Measurements from ENCODE around the gene HVCN1.

Gene HVCN1

DNA sequence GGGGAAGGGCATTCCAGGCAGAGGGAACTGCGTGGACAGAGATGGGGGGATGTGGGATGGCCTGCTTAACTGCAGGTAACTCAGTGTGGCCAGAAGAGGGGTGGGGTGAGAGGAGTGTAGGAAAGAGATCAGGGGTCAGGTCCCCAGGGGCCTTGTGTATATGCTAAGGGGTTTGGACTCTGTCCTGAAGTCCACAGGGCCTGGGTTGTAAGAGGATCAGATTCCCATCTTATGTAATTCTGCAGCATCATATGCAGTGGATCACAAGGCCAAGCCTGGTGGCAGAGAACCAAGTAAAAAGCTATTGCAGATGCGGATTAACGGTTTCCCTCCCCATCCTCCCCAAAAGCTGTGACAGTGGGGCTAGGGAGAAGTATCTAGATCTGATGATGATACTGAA is 66.3 kb downstream of the HVCN1 start:
- DNase-seq (ENCODE audit: extremely low read depth, low read depth) = no peak
- TF ChIP-seq, protein P1, sequence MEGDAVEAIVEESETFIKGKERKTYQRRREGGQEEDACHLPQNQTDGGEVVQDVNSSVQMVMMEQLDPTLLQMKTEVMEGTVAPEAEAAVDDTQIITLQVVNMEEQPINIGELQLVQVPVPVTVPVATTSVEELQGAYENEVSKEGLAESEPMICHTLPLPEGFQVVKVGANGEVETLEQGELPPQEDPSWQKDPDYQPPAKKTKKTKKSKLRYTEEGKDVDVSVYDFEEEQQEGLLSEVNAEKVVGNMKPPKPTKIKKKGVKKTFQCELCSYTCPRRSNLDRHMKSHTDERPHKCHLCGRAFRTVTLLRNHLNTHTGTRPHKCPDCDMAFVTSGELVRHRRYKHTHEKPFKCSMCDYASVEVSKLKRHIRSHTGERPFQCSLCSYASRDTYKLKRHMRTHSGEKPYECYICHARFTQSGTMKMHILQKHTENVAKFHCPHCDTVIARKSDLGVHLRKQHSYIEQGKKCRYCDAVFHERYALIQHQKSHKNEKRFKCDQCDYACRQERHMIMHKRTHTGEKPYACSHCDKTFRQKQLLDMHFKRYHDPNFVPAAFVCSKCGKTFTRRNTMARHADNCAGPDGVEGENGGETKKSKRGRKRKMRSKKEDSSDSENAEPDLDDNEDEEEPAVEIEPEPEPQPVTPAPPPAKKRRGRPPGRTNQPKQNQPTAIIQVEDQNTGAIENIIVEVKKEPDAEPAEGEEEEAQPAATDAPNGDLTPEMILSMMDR (IDR thresholded peaks at IDR 0.05; ENCODE audit: low read depth, low read length, missing control alignments) = no peak
- no peak overlapping the region for H3K4me3 ChIP-seq (replicated peaks; ENCODE audit: low read depth, low read length)

DNA sequence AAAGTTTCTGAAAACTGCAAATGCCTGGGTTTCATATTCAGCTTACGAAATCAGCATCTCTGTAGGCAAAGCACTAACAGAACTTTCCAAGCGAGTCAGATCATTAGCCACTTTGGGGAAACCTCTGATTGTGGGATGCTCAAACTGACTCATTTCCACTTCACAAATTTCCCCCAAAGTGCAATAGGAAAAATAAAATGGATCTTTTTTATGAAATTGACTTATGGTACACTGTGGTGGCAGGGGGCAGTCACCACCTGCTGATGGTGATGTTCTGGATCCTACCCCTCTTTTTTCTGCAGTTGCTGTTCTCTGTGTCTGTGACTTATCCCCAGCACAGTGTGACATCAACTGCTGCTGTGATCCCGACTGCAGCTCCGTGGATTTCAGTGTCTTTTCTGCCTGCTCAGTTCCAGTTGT is 69.4 kb downstream of the HVCN1 start:
- no peak overlapping the region for H3K4me3 ChIP-seq (replicated peaks; ENCODE audit: low read depth, low read length)
- TF ChIP-seq, protein P1 (IDR thresholded peaks at IDR 0.05; ENCODE audit: low read depth, low read length, missing control alignments) = peak; percentile 3

DNA sequence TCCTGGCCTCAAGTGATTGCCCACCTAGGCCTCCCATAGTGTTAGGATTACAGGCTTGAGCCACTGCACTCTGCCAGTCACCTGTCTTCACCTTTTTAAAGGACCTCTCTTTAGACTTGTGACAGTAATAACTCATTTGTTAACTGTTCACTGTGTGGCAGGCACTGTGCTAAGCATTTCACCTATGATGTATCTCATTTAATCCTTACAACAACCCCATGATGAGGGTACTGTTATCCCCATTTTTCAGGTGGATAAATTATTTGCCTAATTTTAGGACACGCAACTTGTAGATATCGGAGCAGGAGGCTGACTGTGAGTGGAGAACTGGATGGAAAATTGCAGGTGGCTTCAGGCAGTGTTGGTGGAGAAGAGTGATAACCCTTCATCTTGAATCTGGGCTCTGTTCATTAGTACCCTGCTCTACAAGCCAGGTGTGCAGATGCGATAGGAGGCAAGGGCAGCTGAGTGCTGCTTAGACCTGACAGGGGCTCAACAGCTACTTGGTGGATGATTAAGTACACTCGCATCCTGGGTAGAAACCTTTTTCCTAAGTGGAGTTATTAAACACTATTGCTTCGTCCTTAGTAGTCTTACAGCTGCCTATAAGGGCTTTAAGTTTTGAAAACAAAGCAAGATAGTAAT is 72.3 kb downstream of the HVCN1 start:
- no peak for DNase-seq (ENCODE audit: extremely low read depth, low read depth)
- TF ChIP-seq, protein P1 (IDR thresholded peaks at IDR 0.05; ENCODE audit: low read depth, low read length, missing control alignments) = no peak
- no peak overlapping the region for H3K4me3 ChIP-seq (replicated peaks; ENCODE audit: low read depth, low read length)

More for the DNA sequence above, 69.4 kb downstream of the HVCN1 start:
- DNase-seq (ENCODE audit: extremely low read depth, low read depth) = no peak

DNA sequence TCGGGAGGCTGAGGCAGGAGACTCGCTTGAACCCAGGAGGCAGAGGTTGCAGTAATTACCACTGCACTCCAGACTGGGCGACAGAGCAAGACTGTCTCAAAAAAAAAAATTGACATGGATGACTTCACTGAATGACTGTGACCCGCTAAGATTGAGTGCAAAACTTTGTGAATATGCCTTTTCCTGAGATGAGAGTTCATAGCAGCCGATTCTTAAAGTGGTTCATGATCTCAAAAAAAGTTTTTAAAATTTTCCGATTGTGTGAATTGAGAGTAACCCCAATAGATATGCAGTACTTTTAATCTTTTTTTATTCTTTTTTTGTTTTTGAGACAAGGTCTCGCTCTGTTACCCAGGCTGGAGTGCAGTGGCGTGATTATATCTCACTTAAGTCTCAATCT is 73.7 kb downstream of the HVCN1 start:
- no peak for DNase-seq (ENCODE audit: extremely low read depth, low read depth)
- H3K4me3 ChIP-seq (replicated peaks; ENCODE audit: low read depth, low read length) = no peak overlapping the region
- TF ChIP-seq, protein P1 (IDR thresholded peaks at IDR 0.05; ENCODE audit: low read depth, low read length, missing control alignments) = no peak

DNA sequence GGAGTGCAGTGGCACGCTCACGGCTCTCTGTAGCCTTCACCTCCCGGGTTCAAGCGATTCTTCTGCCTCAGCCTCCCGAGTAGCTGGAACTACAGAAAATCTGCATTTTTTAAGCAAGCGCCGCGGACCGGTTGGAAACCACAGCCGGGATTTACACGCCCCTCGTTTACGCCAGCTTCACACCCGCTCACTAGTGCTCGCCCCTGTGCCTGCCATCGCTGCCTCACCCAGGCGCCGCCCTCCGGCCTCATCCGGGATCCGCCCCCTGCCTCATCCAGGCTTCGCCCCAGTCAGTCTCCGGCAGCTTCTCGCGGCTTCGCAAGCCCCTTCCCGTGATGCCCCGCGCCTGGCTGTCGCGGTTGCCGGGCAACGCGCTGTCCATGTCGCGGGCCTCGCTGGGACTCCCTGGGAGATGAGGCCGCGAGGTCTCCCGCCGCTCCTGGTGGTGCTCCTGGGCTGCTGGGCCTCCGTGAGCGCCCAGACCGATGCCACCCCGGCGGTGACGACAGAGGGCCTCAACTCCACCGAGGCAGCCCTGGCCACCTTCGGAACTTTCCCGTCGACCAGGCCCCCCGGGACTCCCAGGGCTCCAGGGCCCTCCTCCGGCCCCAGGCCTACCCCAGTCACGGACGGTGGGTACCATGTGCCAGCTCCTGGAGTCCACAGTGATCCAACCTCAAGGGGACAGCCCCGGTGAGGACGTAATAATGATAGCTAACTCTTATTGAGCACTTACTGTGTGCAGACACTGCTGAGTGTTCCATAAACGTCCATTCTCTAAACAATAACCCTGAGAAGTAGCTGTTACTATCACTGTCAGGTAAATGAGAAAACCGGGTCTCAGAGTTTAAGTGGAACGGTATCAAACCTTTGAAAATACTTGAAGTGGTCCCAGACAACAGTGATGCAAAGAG is 74.9 kb downstream of the HVCN1 start, which contains the start of gene TCTN1:
Gene TCTN1 (plus strand): TSS at position 359 of the 914 bp plus-strand sequence. CDS start 54 bp downstream, at position 413.
- peak within 1 kb of the TSS; percentile 55 for H3K4me3 ChIP-seq (replicated peaks; ENCODE audit: low read depth, low read length)
- TF ChIP-seq, protein P1 (IDR thresholded peaks at IDR 0.05; ENCODE audit: low read depth, low read length, missing control alignments) = no peak
- DNase-seq (ENCODE audit: extremely low read depth, low read depth) = peak; percentile 79

DNA sequence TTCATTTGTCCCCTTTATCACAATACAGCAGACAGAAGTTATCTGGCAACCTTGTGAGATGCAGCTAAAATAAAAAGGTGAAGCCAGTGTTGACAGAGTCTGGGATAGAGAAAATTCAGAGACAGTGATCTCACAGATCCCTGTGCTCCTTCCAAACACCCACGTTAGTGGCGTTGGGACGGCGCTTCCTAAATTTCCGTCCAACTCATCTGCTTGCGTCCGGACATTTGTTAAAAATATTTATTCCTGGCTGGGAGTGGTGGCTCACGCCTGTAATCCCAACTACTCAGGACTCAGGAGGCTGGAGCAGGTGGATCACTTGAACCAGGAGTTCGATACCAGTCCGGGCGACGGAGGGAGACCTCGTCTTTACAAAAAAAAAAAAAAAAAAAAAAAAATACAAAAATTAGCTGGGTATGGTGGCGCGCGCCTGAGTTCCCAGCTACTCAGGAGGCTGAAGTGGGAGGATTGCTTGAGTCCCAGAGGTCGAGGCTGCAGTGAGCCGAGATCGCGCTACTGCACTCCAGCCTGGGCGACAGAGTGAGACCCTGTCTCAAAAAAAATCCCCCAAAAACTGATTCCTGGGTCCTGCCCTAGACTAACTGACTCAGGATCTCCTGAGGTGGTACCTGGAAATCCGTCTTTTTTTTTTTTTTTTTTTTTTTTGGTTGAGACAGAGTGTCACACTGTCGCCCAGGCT is 75.7 kb downstream of the HVCN1 start:
- peak overlapping the region; percentile 55 for H3K4me3 ChIP-seq (replicated peaks; ENCODE audit: low read depth, low read length)
- no peak for DNase-seq (ENCODE audit: extremely low read depth, low read depth)
- TF ChIP-seq, protein P1 (IDR thresholded peaks at IDR 0.05; ENCODE audit: low read depth, low read length, missing control alignments) = no peak

All from HFF-Myc (cell line).